DMS 273 treated with DMSO at 0.1 percent for 48 hours (cell line): ENCODE measurements around the gene IMPA2.

Source experiments
- DNase-seq: peaks from one replicate; lab custom pipeline; 2025; lab: John Stamatoyannopoulos, UW

Gene IMPA2

DNA sequence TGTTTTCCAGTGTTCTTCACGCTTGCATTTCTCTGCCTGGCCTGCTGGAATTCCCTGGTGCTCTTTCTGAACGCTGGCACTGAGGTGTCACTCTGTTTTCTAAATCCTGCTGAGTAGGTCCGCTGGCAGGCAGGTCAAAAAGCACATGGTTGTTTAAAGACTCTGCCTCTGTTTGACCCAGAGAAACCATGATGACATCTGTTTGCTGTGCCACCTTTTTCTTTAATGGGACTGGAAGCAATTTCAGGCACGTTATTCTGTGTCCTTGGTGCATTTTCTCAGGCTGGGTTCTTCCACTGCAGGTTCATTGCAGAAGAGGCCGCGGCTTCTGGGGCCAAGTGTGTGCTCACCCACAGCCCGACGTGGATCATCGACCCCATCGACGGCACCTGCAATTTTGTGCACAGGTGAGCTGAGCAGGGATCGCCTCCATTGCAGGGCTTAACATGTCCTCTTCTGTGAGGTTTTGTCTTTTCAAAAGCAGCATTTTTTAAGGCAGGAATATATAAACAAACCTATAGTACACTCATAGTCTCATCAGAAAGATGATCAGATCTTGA is 28.4 kb downstream of the IMPA2 start:
- DNase-seq, result no peak

DNA sequence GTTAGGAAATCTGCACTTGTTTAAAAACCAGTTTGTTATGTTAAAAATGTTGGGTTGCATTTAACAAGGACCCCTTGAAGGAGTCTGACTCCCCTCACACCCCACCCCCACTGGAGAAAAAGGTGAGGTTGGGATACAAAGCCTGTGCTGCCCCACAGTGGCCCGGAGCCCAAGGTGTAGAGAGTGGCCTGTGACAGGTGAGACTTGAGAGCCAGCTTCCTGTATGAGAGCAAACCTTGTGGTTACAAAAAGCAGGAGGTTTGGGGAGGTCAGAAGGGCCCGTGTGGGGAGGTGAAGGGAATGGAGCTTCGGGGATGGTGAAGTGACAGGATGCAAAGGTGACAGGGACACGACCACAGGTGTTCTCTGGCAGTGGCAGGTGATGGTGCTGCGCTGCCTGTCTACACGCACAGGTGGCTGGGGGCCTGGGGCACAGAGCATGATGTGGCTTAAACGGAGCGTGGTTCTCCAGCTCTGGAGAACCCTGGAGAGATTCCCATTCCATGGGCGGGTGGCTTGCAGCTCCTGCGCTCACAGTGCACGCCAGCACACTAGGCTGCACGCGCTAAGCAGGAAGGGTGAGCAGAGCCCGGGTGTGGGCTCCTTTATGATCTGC is 29.0 kb downstream of the IMPA2 start:
- no peak for DNase-seq

DNA sequence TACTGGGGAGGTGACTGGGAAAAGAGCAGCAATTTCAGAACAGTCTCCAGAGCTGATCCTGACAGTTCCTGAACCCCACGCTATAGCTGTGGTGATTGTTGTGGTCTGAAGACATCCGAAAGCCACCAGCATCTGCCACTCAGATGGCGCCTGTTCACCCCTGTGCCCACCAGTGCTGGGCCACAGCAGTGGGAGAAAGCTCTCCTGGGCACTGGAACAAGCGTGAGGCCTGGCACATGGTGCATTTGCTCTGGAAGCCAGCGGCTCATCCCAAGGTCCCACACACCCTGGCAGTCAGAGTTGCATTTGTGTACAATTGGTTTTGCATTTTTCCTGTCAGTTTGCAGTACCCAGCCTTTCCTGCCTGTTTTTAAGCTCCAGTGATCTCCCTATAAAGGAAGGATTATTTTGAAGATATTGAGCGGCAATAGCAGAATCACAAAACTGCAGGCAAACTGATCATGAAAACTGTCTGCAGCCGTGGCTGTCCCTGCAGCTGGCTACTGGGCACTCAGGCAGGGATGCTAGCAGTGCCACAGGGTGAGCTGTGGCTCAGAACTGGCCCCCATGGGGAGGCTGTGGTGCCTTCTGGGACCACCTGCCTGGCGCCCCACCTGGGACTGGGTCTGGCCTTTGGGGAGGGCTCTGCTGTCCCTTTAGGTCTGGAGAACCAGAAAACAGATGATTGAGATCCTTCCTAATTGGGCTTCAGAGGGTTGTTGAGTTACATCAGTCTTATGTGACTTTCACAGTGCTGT is 30.1 kb downstream of the IMPA2 start:
- no peak for DNase-seq

DNA sequence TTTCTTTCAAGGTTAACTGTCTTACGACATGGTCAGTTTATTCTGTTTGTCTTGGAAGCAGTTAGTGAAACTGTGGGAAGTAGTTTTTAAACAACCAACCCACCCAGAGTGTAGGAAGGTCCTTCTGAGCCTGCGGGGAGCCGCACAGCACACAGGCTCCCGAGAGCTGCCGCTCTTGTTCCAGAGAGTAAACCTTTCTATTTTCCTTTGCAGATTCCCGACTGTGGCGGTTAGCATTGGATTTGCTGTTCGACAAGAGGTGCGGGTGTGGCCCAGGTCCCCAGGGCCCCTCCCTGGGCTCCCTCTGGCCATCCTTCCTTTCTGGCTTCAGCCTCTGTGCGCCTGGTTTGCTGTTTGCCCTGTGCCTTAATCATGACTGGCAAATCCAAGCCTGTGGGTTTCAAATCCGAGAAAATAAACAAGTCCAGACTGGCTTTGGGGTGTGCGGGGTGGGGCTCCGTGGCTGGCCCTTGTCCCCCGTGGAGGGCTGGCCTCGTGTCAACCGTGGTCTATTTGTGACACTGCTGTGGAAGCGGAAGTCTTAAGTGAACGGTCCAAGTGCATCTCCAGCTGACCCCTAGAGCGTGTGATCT is 30.7 kb downstream of the IMPA2 start:
- no peak for DNase-seq

DNA sequence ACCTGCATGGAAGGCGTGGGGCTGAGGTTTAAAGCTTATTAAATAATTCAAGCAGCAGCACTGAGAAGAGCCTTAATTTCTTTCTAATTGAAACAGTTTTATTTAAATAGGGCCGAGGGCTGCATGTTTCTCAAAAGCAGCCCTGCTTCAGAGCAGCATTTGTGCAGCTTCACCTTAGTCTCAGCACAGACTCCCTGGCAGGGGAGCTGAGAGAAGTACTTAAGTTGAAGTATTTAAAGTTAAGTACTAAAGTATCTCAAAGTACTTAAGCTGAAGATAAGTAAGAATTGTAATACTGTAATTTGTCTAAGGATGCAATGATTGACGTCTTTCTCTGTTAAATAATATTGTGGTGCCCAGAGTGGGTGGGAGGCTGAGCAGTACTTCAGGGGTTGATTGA is 31.4 kb downstream of the IMPA2 start:
- no peak for DNase-seq

DNA sequence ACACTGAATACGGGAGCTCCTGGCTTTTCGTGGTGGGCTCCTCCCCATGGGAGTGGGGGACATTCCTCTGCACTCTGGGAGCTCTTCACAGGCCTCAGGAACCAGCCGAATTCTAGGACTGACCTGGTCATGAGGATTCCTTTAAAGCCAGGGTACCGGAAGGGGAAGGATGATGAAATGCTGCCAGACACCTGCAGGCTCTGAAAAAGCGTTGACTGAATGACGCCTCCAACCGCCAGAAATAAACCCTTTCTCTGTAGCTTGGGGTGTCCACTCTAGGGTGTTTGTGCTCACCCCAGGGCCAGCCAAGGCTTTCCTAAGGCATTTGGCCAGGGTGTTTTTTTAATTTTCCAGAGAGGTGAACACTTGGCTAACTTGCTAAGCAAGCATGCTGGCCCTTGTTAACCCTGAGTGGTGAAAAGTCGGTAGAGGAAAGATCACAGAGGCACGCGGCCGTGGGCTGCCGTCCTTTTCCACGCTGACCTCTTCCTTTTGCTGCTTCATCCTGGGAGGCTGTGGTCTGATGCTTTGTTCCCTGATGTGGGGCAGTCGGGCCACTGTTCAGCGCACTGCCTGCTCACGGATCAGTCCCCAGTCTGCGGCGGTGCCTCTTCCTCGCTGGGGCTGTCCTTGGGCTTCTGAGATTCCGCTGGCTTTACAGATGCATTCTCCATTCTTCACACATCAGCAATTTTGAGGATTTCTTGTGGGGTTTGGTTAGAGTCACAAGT is 32.0 kb downstream of the IMPA2 start:
- DNase-seq, result no peak

DNA sequence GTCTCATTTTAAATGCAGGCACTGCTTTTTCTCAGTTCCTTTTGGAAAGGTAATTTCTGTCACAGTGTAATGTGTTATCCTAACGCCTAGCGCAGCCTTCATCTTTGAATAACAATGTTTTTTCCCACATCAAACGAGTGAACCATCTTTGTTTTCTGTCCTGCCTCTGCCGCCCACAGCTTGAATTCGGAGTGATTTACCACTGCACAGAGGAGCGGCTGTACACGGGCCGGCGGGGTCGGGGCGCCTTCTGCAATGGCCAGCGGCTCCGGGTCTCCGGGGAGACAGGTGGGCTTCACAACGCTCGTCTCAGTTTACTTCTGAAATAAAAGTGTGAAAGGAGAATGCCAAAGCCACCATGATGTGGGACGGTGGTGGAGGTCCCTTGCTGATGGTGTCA is 32.8 kb downstream of the IMPA2 start:
- DNase-seq, result no peak

DNA sequence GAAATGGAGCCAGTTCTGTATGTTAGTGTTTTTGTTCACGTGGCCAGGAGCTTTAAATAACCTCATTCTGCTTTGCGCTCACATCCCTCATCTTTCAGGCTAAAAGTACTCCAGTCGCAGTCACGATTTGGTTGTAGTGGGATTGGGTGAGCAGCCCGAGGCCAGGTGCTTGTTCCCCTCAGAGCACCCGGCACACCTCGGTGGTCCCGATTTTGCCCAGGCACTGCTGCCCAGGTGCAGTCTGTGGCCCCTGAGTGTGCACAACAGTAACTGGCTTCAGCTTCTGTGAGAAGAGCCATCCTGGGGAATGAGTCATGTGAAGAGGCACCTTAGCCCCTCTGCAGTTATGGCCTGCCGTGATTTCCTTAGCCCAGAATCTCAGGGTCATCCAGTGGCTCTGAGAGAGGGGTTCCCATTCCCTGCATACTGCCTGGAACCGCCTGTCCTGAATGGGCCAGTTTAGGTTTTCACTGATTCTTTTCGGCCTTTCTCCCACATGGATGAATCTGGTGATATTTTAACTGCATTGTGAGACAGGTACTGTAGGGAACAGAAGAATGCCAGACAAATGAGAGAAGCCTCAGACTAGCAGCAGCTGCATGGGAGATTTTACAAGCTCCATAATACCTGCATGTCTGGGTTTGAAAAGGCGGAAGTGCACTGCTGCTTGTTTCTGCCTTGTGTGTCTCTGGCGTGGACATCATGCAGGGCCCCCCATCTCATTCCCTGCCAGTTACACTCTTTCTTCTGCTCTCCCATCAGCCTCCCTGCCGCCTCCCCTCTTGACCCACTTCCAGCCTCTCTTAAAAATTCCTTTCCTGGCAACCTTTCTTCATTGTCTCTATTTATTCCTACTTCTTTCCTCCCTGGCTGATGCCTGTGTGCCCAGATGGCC is 33.5 kb downstream of the IMPA2 start:
- DNase-seq, result no peak

DNA sequence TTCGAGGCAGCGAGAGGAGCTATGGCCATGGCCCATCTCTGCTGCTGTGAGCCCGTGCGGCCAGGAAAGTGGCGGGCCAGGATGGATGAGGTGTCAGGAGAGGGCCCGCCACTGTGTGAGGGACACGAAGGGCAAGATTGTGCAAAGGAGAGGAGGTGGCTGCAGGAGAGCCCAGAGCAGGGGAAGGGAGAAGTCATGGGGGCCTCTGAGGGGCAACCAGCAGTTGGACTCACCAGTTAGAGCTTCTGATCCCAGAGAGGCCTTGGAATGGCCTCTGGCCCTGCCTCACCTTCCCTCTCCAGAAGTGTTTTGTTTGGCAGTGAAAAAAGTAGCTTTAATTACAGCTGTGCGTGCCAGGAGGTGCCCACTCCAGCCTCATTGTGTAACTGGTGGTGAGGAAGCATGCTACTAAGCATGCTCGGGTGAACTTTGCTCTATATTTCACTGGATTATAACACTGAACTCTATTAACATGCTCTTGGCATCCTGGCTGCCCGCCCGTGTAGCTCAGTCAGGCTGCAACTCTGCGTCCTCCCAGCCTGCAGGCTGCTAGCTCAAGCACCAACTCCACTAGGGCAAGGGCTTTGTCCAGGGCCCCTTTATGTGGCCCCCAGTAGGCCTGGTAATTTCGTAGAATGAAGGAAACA is 34.2 kb downstream of the IMPA2 start:
- no peak for DNase-seq

DNA sequence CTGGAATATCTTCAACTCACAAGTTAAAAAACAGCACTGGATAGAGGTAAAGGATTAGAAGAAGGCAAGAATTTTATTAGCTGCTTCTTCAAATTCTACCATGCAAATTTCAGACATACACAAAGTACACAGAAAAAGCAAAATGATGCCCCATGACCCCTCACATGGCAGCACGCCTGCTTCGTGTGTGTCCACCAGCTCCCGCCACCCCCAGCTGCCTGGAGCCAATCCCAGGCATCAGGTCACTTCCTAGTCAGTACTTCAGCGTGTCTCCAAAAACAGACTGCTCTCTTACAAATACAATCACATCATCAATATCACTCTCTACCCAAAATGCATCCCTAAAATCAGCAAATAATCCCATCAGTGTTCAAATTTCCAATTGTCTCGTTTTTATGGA is 35.8 kb downstream of the IMPA2 start:
- no peak for DNase-seq

DNA sequence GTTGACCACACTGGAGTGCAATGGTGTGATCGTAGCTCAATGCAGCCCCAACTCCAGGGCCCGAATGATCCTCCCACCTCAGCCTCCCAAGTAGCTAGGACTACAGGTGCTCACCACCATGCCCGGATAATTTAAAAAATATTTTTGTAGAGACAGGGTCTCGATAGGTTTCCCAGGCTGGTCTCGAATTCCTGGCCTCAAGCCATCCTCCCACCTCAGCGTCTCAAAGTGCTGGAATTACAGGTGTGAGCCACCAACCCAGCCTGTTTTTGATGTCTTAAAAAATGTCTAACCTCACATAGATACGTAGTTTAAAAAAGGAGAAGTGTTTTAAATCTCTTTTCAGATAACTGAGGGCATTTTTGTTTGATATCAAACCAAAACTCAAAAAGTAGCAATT is 37.6 kb downstream of the IMPA2 start:
- DNase-seq, result no peak

DNA sequence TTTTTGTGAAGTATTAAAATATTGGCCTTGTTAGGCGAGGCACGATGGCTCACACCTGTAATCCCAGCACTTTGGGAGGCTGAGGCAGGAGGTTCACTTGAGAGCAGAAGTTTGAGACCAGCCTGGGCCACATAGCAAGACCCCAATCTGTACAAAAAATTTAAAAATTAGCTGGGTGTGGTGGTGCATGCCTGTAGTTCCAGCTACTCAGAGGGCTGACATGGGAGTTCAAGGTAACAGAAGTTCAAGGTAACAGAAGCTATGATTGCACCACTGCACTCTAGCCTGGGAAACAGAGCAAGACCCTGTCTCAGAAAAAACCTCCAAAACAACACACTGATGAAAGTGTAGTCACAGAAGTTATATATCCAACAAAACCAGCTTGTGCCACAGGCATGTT is 39.8 kb downstream of the IMPA2 start:
- DNase-seq, result no peak

DNA sequence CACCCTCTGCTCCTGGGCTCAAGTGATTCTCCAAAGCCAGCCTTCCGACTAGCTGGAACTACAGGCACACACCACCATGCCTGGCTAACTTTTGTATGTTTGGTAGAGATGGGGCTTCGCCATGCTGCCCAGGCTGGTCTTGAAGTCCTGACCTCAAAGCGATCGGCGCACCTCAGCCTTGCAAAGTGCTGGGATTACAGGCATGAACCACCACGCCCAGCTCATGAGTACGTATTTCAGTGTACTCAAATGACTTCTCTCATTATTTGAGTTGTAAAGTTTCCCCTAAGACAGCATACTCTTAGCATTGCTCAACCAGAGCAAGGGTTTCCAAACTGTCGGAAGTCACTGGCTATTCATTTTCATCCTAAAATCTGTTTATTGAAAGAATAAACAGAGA is 40.3 kb downstream of the IMPA2 start:
- no peak for DNase-seq

DNA sequence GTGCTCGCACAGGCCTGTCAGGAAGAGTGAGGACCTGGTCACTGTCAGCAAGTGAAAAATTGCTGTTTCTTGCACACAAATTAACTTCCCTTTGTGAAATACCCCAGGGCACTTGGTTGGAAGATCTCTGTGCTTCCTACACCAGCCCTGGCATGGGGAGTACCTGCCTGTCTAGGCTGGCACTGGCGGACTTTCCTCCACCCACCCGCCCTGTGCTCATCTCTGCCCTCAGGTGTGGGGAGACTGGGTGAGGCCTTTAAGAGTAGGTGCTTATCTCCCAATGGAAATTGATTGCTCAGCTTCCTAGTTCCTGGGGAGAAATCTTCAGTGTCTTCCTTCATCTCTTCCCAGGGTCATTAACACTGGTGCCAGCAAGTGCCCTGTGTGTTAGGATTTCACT is 42.1 kb downstream of the IMPA2 start:
- no peak for DNase-seq

DNA sequence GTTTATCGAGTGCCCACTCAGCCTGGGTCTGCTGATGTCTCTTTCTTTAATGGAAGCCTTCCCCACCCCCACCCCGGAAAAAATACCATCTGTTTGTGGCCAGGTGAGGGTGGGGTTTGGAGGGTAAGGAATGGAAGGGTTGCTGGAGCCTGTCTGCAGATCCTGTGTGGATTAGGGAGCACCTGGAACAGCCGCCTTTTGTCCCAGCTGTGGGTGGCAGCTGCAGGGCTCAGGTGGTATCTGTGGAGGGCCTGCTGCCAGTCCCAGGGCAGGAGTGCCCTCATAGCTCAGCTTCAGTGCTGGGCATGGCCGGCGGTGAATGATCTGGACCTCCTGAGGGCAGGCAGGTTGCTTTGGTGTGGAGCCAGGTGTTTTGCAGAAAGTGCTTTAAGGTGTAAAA is 45.3 kb downstream of the IMPA2 start:
- DNase-seq, result no peak

DNA sequence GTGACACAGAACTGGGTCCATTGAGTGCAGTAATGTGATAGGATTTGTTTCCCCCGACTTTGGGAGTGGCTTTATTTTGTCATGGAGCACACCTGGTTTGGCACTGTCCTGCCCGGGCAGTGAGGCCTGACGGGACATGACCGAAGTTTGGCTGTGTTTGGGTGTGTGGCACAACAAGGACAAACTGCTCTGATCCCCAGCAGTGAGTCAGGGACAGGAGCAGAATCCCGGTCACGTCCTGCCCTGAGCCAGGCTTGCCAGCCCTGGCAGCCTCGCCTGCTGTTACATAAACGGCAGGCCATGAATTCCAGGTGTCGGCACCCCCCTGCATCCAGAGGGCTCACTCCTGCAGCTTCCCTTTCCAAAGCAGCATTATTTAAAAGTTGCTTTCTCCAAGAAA is 45.7 kb downstream of the IMPA2 start:
- DNase-seq, result no peak

DNA sequence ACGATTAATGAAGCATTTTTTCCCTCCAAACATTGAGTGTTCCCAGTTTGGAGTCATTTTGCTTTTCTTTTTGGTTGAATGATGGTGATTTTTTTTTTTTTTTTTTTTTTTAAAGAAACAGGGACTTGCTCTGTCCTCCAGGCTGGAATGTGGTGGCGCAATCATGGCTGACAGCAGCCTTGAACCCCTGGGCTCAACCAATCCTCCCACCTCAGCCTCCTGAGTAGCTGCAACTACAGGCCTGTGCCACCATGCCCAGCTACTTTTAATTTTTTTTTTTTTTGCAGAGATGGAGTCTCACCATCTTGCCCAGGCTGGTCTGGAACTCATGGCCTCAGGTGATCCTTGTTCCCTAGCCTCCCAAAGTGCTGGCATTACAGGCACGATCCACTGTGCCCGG is 46.2 kb downstream of the IMPA2 start:
- DNase-seq, result no peak

DNA sequence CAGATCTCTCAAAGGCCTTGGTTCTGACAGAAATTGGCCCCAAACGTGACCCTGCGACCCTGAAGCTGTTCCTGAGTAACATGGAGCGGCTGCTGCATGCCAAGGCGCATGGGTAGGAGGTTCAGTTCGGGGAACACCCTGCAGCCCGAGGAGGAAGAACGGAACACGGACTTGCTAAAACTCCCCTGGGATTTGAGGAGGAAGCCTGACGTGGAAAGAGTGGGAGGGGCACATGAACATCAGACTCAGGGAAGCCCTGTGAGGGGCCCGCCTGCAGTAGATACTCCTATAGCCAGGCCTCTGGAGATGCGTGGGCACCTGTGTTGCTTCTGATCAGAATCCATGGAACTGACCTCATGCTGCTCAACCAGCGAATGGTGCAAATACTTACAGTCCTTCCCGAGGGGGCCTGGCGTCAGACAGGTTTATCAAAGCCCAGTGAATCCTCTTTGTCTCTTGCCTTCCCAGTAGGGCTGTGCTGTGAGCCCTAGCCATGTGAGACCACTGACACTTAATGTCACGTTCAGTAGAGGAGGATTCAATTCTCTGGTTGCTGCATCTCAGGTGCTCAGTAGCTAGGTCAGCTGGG is 46.8 kb downstream of the IMPA2 start:
- DNase-seq, result no peak

DNA sequence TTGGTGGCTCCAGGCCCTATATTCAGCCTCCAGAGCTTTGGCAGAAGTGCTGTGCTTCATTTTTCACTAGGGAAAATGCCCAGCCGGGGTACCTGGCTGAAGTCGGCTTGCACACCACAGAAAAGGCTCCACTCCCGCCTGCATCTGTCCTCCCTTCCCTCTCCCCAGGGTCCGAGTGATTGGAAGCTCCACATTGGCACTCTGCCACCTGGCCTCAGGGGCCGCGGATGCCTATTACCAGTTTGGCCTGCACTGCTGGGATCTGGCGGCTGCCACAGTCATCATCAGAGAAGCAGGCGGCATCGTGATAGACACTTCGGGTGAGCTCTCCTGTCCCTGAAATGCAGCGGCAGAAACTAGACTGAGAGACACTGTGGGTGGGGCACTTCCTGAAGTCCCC is 47.4 kb downstream of the IMPA2 start:
- DNase-seq, result no peak

DNA sequence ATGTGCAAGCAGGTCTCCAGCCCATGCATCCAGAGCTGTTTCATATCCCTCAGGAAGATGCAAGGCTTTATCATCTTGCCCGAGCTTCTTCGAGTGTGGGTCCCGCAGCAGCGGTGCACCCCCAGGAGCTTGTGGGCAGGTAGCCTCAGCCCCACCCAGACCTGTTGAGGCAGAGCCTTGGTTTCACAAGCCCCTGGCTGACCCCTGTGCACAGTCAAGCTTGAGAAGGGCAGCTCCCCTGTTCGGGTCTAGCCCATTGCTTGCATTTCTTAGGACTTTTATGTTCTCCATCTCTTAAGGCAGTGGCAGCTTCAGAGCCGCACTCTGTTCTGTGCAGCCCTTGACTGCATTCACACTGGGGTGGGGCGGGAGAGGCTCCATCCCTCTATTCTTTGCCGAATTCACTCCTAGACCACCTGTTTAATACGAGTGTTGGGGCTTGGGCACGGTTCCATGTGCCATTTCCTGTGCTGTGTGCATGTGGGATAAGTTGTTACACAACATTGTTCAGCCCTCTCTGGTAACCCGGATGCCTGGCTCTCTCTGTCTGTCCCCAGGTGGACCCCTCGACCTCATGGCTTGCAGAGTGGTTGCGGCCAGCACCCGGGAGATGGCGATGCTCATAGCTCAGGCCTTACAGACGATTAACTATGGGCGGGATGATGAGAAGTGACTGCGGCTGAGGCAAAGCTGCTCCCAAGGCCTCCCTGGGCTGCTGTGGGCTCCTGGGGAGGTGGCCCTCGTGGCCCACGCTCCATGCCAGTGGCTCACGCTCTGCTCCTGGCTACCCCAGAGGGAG is 48.7 kb downstream of the IMPA2 start:
- DNase-seq, result no peak
